ENCODE results near the gene SREK1IP1.

- TF ChIP-seq CTCF (IDR thresholded peaks at IDR 0.05; ENCODE audit: low read length) (no peak), EZH2 (optimal IDR thresholded peaks at IDR 0.05; ENCODE audit: low read depth, low read length) (no peak)
Observed at GRCh38 chr5:64769855-64770254, 1.4 kb upstream of the SREK1IP1 start.

Data from MM.1S (cell line).